Dendritic cell treated with granulocyte-macrophage colony-stimulating factor and Interleukin-4, amounts not matched to agents 40 ng/mL and 50 ng/mL, for 4 days (primary cell): ENCODE data around the gene THSD8.

ENCODE experiments used
- H3K27ac Mint-ChIP-seq: one replicate; pipeline ENCODE4 v1.8.0; 2022; ENCODE audit warnings: mild to moderate bottlenecking, mixed read lengths
- H3K27me3 Mint-ChIP-seq: one replicate; pipeline ENCODE4 v1.8.0; 2022; ENCODE audit warnings: mild to moderate bottlenecking, mixed read lengths
- H3K36me3 Mint-ChIP-seq: one replicate; pipeline ENCODE4 v1.8.0; 2022; ENCODE audit warnings: low read depth, mixed read lengths
- H3K4me1 Mint-ChIP-seq: one replicate; pipeline ENCODE4 v1.8.0; 2022; ENCODE audit warnings: low read depth, mixed read lengths
- H3K4me3 Mint-ChIP-seq: one replicate; pipeline ENCODE4 v1.8.0; 2022; ENCODE audit warnings: mild to moderate bottlenecking, moderate library complexity, mixed read lengths
- H3K9me3 Mint-ChIP-seq: one replicate; pipeline ENCODE4 v1.8.0; 2022; ENCODE audit warnings: mixed read lengths
- intact Hi-C: fragments of 100-400 bp; cut with micrococcal nuclease; formaldehyde crosslinking; loops from one replicate; pipeline ENCODE4 v1.15.0; 2022

Gene THSD8

GRCh38 chr19:12773571-12773970 is 28.3 kb upstream of the THSD8 start:
- Mint-ChIP-seq H3K9me3 (no peaks in the 10 kb centered on the region), H3K4me3 (no peak overlapping the region), H3K27me3 (no peaks in the 10 kb centered on the region), H3K27ac (no peak overlapping the region), H3K36me3 (peaks cover 45% of the 10 kb centered on the region), H3K4me1 (peaks cover 32% of the 10 kb centered on the region)
- intact Hi-C loops, result no loop called here

- intact Hi-C loops, result no loop called here
- H3K4me3 Mint-ChIP-seq, result peak within 1 kb of the TSS; percentile 72
- peaks cover 42% of the 10 kb centered on the region for H3K4me1 Mint-ChIP-seq
- H3K36me3 Mint-ChIP-seq, result peaks cover 38% of the 10 kb centered on the region
- no peaks in the 10 kb centered on the region for H3K9me3 Mint-ChIP-seq
- no peaks in the 10 kb centered on the region for H3K27me3 Mint-ChIP-seq
- peak within 1 kb of the TSS; percentile 81 for H3K27ac Mint-ChIP-seq
Observed at GRCh38 chr19:12774588-12775555, 27.0 kb upstream of the THSD8 start, which contains the start of gene HOOK2. Gene HOOK2, minus strand, starts transcription at chr19:12775552. Its CDS starts 103 bp downstream, at chr19:12775449.

- H3K9me3 Mint-ChIP-seq, result no peaks in the 10 kb centered on the region
- no peaks in the 10 kb centered on the region for H3K27me3 Mint-ChIP-seq
- peak overlapping the region; percentile 91 for H3K27ac Mint-ChIP-seq
- H3K4me3 Mint-ChIP-seq, result peak overlapping the region; percentile 83
- peaks cover 22% of the 10 kb centered on the region for H3K36me3 Mint-ChIP-seq
- peaks cover 57% of the 10 kb centered on the region for H3K4me1 Mint-ChIP-seq
- intact Hi-C loops, result loop anchor here (1.0 kb wide), 2 partner anchors 14 to 19 kb away; partner anchors contain the start of gene JUNB
Observed at GRCh38 chr19:12777217-12778016, 24.5 kb upstream of the THSD8 start.

- no peaks in the 10 kb centered on the region for H3K27me3 Mint-ChIP-seq
- intact Hi-C loops, result no loop called here
- H3K4me1 Mint-ChIP-seq, result peaks cover 48% of the 10 kb centered on the region
- H3K36me3 Mint-ChIP-seq, result peaks cover 21% of the 10 kb centered on the region
- H3K9me3 Mint-ChIP-seq, result no peaks in the 10 kb centered on the region
- H3K27ac Mint-ChIP-seq, result peak overlapping the region; percentile 91
- peak overlapping the region; percentile 83 for H3K4me3 Mint-ChIP-seq
Observed at GRCh38 chr19:12778017-12778904, 23.6 kb upstream of the THSD8 start.

- H3K27ac Mint-ChIP-seq, result peak overlapping the region; percentile 91
- peaks cover 16% of the 10 kb centered on the region for H3K36me3 Mint-ChIP-seq
- no peaks in the 10 kb centered on the region for H3K27me3 Mint-ChIP-seq
- intact Hi-C loops, result no loop called here
- H3K4me3 Mint-ChIP-seq, result peak overlapping the region; percentile 83
- no peaks in the 10 kb centered on the region for H3K9me3 Mint-ChIP-seq
- peaks cover 43% of the 10 kb centered on the region for H3K4me1 Mint-ChIP-seq
Observed at GRCh38 chr19:12778905-12779161, 23.0 kb upstream of the THSD8 start.

GRCh38 chr19:12779162-12779993 is 22.5 kb upstream of the THSD8 start:
- intact Hi-C loops, result no loop called here
- H3K4me3 Mint-ChIP-seq, result peak overlapping the region; percentile 83
- peaks cover 40% of the 10 kb centered on the region for H3K4me1 Mint-ChIP-seq

GRCh38 chr19:12782174-12782423 is 19.8 kb upstream of the THSD8 start:
- intact Hi-C loops, result loop anchor here (1.0 kb wide), 1 partner anchor 8 kb away; no protein-coding TSS in a partner anchor
- peaks cover 41% of the 10 kb centered on the region for H3K4me1 Mint-ChIP-seq
- no peaks in the 10 kb centered on the region for H3K9me3 Mint-ChIP-seq
- H3K27me3 Mint-ChIP-seq, result no peaks in the 10 kb centered on the region
- peaks cover 13% of the 10 kb centered on the region for H3K36me3 Mint-ChIP-seq
- H3K4me3 Mint-ChIP-seq, result no peak overlapping the region
- H3K27ac Mint-ChIP-seq, result no peak overlapping the region

More at GRCh38 chr19:12779162-12779993, 22.5 kb upstream of the THSD8 start:
- H3K27me3 Mint-ChIP-seq, result no peaks in the 10 kb centered on the region
- H3K36me3 Mint-ChIP-seq, result peaks cover 13% of the 10 kb centered on the region
- no peaks in the 10 kb centered on the region for H3K9me3 Mint-ChIP-seq
- H3K27ac Mint-ChIP-seq, result peak overlapping the region; percentile 91

- H3K27me3 Mint-ChIP-seq, result no peaks in the 10 kb centered on the region
- H3K9me3 Mint-ChIP-seq, result no peaks in the 10 kb centered on the region
- peaks cover 36% of the 10 kb centered on the region for H3K4me1 Mint-ChIP-seq
- intact Hi-C loops, result loop anchor here (1.0 kb wide), 1 partner anchor 8 kb away; no protein-coding TSS in a partner anchor
- peaks cover 10% of the 10 kb centered on the region for H3K36me3 Mint-ChIP-seq
- no peak overlapping the region for H3K4me3 Mint-ChIP-seq
- H3K27ac Mint-ChIP-seq, result no peak overlapping the region
Observed at GRCh38 chr19:12782424-12783290, 19.2 kb upstream of the THSD8 start.

- H3K4me1 Mint-ChIP-seq, result peaks cover 40% of the 10 kb centered on the region
- H3K27me3 Mint-ChIP-seq, result no peaks in the 10 kb centered on the region
- H3K27ac Mint-ChIP-seq, result no peak overlapping the region
- H3K9me3 Mint-ChIP-seq, result no peaks in the 10 kb centered on the region
- peaks cover 3% of the 10 kb centered on the region for H3K36me3 Mint-ChIP-seq
- no peak overlapping the region for H3K4me3 Mint-ChIP-seq
- intact Hi-C loops, result no loop called here
Observed at GRCh38 chr19:12783291-12783848, 18.5 kb upstream of the THSD8 start.

GRCh38 chr19:12783849-12784393 is 17.9 kb upstream of the THSD8 start:
- Mint-ChIP-seq H3K4me1 (peaks cover 40% of the 10 kb centered on the region), H3K27ac (no peak overlapping the region), H3K9me3 (no peaks in the 10 kb centered on the region), H3K36me3 (peaks cover 3% of the 10 kb centered on the region), H3K4me3 (no peak overlapping the region), H3K27me3 (no peaks in the 10 kb centered on the region)
- intact Hi-C loops, result no loop called here

- intact Hi-C loops, result no loop called here
- Mint-ChIP-seq H3K4me3 (no peak overlapping the region), H3K27me3 (no peaks in the 10 kb centered on the region), H3K4me1 (peaks cover 38% of the 10 kb centered on the region), H3K27ac (no peak overlapping the region), H3K9me3 (no peaks in the 10 kb centered on the region), H3K36me3 (peaks cover 8% of the 10 kb centered on the region)
Observed at GRCh38 chr19:12784394-12784870, 17.4 kb upstream of the THSD8 start.
